MM.1S (cell line): ENCODE measurements around the gene PRKAG2.

Experiments
- DNase-seq: peaks from one replicate; pipeline ENCODE4 v3.0.0-alpha.2; 2015
- H2AFZ ChIP-seq: fragments of 300-600 bp; sonication (generic); 2 replicates; pipeline ENCODE4 v1.6.0; 2016; ENCODE audit warnings: antibody characterized with exemption, low read length
- H3F3A ChIP-seq: fragments of 300-600 bp; sonication (generic); 2 replicates; pipeline ENCODE4 v1.6.1; 2016; ENCODE audit warnings: mild to moderate bottlenecking, antibody characterized with exemption, low read length, moderate library complexity, mixed read lengths; ENCODE audit not compliant: insufficient read depth
- H3K27ac ChIP-seq: fragments of 300-600 bp; sonication (generic); 2 replicates; pipeline ENCODE4 v1.5.1; 2016; ENCODE audit warnings: mild to moderate bottlenecking, low read length
- H3K27me3 ChIP-seq: fragments of 300-600 bp; sonication (generic); replicated peaks from 2 replicates; pipeline ENCODE4 v1.6.0; 2016; ENCODE audit warnings: low read length; ENCODE audit not compliant: insufficient read depth
- H3K36me3 ChIP-seq: fragments of 300-600 bp; sonication (generic); replicated peaks from 2 replicates; pipeline ENCODE4 v1.6.1; 2016; ENCODE audit warnings: mild to moderate bottlenecking, low read length, mixed read lengths; ENCODE audit not compliant: insufficient read depth
- H3K4me1 ChIP-seq: fragments of 300-600 bp; sonication (generic); 2 replicates; pipeline ENCODE4 v1.6.1; 2016; ENCODE audit warnings: low read length, mixed read lengths
- H3K4me2 ChIP-seq: fragments of 300-600 bp; sonication (generic); 2 replicates; pipeline ENCODE4 v1.6.0; 2016; ENCODE audit warnings: low read depth, low read length
- H3K4me3 ChIP-seq: fragments of 300-600 bp; sonication (generic); 2 replicates; pipeline ENCODE4 v1.5.1; 2016; ENCODE audit warnings: low read length, mixed read lengths
- H3K79me2 ChIP-seq: fragments of 300-600 bp; sonication (generic); 2 replicates; pipeline ENCODE4 v1.6.1; 2016; ENCODE audit warnings: mixed run types, low read length, mixed read lengths
- H3K9ac ChIP-seq: fragments of 300-600 bp; sonication (generic); 2 replicates; pipeline ENCODE4 v1.6.1; 2016; ENCODE audit warnings: low read length, mixed read lengths
- H3K9me2 ChIP-seq: fragments of 300-600 bp; sonication (generic); replicated peaks from 2 replicates; pipeline ENCODE4 v1.6.1; 2016; ENCODE audit warnings: mild to moderate bottlenecking, low read length, mixed read lengths; ENCODE audit not compliant: insufficient read depth
- H3K9me3 ChIP-seq: fragments of 300-600 bp; sonication (generic); replicated peaks from 2 replicates; pipeline ENCODE4 v1.6.1; 2016; ENCODE audit warnings: mild to moderate bottlenecking, low read length, mixed read lengths; ENCODE audit not compliant: insufficient read depth
- H4K20me1 ChIP-seq: fragments of 300-600 bp; sonication (generic); 2 replicates; pipeline ENCODE4 v1.6.1; 2016; ENCODE audit warnings: mild to moderate bottlenecking, low read length, moderate library complexity, mixed read lengths; ENCODE audit not compliant: insufficient read depth
- CTCF ChIP-seq: fragments of 300-600 bp; sonication (generic); IDR thresholded peaks from 2 replicates; pipeline ENCODE4 v1.5.1; 2016; ENCODE audit warnings: antibody characterized with exemption, low read length, mixed read lengths
- EZH2 ChIP-seq: fragments of 300-600 bp; sonication (generic); optimal IDR thresholded peaks from 2 replicates; pipeline ENCODE3; 2017; ENCODE audit warnings: low read depth, mild to moderate bottlenecking, antibody characterized with exemption, low read length, mixed read lengths
- EZH2phosphoT487 ChIP-seq: fragments of 300-600 bp; sonication (generic); IDR thresholded peaks from 2 replicates; pipeline ENCODE4 v1.6.1; 2018; ENCODE audit warnings: antibody characterized with exemption, low read length

The PRKAG2 gene

DNA sequence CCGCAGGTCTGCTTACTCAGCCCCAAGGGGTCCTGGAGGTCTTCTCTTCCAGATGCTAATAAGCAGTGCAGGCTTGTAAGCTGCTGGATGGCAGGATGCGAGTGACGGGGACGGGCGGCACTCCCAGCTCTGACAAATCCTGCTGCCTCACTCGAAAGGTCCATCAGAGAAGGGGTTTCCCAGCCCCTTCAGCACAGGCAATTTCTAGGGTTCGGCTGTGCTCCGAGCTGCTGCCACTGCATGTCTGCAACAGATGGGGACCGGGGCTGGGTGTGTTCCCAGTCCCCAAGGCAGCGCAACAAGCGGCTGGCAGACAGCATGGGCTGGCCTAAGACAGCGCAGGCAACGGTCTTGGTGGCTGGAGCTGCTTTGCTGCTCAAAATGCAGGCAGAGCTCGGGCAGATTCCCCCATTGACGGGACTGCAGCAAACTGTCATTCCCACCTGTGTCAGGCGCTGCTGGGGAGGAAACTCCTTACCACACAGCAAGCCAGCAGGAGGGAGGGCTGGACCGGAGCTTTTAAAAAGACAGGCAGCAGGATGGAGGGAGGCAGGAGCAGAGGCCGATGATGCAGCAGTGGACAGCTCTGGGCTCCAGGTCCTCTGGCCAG, 62.4 kb downstream of the PRKAG2 start:
- Histone ChIP-seq H3K27ac (no peak overlapping the region), H3K4me3 (no peak overlapping the region), H3F3A (no peaks in the 10 kb centered on the region), H4K20me1 (no peaks in the 10 kb centered on the region), H3K9me3 (no peaks in the 10 kb centered on the region), H3K79me2 (no peaks in the 10 kb centered on the region), H3K36me3 (no peaks in the 10 kb centered on the region), H3K4me1 (no peaks in the 10 kb centered on the region), H3K9me2 (no peaks in the 10 kb centered on the region), H3K9ac (no peak overlapping the region), H2AFZ (no peak overlapping the region), H3K27me3 (peaks cover 45% of the 10 kb centered on the region), H3K4me2 (no peak overlapping the region)
- DNase-seq, result no peak
- TF ChIP-seq EZH2phosphoT487 (no peak), CTCF (no peak), EZH2 (no peak)

- H3K9me3 ChIP-seq, result no peaks in the 10 kb centered on the region
These were observed 62.9 kb downstream of the PRKAG2 start for GRCh38 chr7:151813997-151814396.

GRCh38 chr7:151813445-151813844, 63.5 kb downstream of the PRKAG2 start:
- no peaks in the 10 kb centered on the region for H3K9me3 ChIP-seq
- peaks cover 52% of the 10 kb centered on the region for H3K27me3 ChIP-seq
- H3K4me1 ChIP-seq, result no peaks in the 10 kb centered on the region
- no peak for DNase-seq
- no peak overlapping the region for H3K4me3 ChIP-seq
- no peak overlapping the region for H2AFZ ChIP-seq
- H3K36me3 ChIP-seq, result no peaks in the 10 kb centered on the region
- TF ChIP-seq CTCF, result no peak
- TF ChIP-seq EZH2, result no peak
- TF ChIP-seq EZH2phosphoT487, result no peak
- no peaks in the 10 kb centered on the region for H4K20me1 ChIP-seq
- H3K9me2 ChIP-seq, result no peaks in the 10 kb centered on the region
- no peaks in the 10 kb centered on the region for H3K79me2 ChIP-seq
- no peak overlapping the region for H3K9ac ChIP-seq
- H3F3A ChIP-seq, result no peaks in the 10 kb centered on the region
- no peak overlapping the region for H3K27ac ChIP-seq
- H3K4me2 ChIP-seq, result no peak overlapping the region

More at GRCh38 chr7:151813997-151814396, 62.9 kb downstream of the PRKAG2 start:
- no peak for DNase-seq
- Histone ChIP-seq H2AFZ (no peak overlapping the region), H3K4me3 (no peak overlapping the region), H4K20me1 (no peaks in the 10 kb centered on the region), H3K36me3 (no peaks in the 10 kb centered on the region), H3F3A (no peaks in the 10 kb centered on the region), H3K4me1 (no peaks in the 10 kb centered on the region), H3K9ac (no peak overlapping the region), H3K27me3 (peaks cover 49% of the 10 kb centered on the region), H3K79me2 (no peaks in the 10 kb centered on the region), H3K27ac (no peak overlapping the region), H3K9me2 (no peaks in the 10 kb centered on the region), H3K4me2 (no peak overlapping the region)
- TF ChIP-seq CTCF, result no peak
- TF ChIP-seq EZH2, result no peak
- no peak for TF ChIP-seq EZH2phosphoT487
